Fibroblast of pulmonary artery (primary cell): ENCODE data around the gene RPL31.

Experiments
- DNase-seq: peaks from one replicate; pipeline ENCODE4 v3.0.0-alpha.2; 2010; ENCODE audit warnings: low read depth
- H3K4me3 ChIP-seq: replicated peaks from 2 replicates; pipeline ENCODE4 v1.5.1; 2011; ENCODE audit warnings: low read depth, mild to moderate bottlenecking, control low read depth, low read length, moderate library complexity
- CTCF ChIP-seq: IDR thresholded peaks from 2 replicates; pipeline ENCODE4 v1.5.1; 2011; ENCODE audit warnings: mild to moderate bottlenecking, control low read depth, low read length, inconsistent platforms; ENCODE audit errors: missing control alignments

RPL31 gene

GRCh38 chr2:100964681-100965169 lies 37.4 kb upstream of the RPL31 start:
- no peak for TF ChIP-seq CTCF
- DNase-seq = no peak
- no peak overlapping the region for H3K4me3 ChIP-seq

- no peak overlapping the region for H3K4me3 ChIP-seq
- TF ChIP-seq CTCF = no peak
- no peak for DNase-seq
Measured at GRCh38 chr2:100965596-100965995, 36.5 kb upstream of the RPL31 start.

GRCh38 chr2:100967716-100968115 lies 34.4 kb upstream of the RPL31 start:
- TF ChIP-seq CTCF = no peak
- DNase-seq = no peak

GRCh38 chr2:100968146-100969145 lies 33.6 kb upstream of the RPL31 start:
- no peak for DNase-seq
- no peak for TF ChIP-seq CTCF
- no peak overlapping the region for H3K4me3 ChIP-seq

More at GRCh38 chr2:100967716-100968115, 34.4 kb upstream of the RPL31 start:
- no peak overlapping the region for H3K4me3 ChIP-seq

GRCh38 chr2:100969998-100970397 lies 32.1 kb upstream of the RPL31 start:
- H3K4me3 ChIP-seq = no peak overlapping the region
- no peak for DNase-seq
- TF ChIP-seq CTCF = no peak

- H3K4me3 ChIP-seq = no peak overlapping the region
- DNase-seq = no peak
- TF ChIP-seq CTCF = no peak
Measured at GRCh38 chr2:100971221-100971620, 30.9 kb upstream of the RPL31 start.
